Middle frontal gyrus (tissue), 1 donor: ENCODE data around the gene TFEB.

Experiments
- DNase-seq: peaks from one replicate; pipeline ENCODE4 v3.0.0-alpha.2; 2015; ENCODE audit warnings: low spot score; ENCODE audit errors: extremely low spot score

Gene TFEB

GRCh38 chr6:41691426-41692079 is 43.9 kb downstream of the TFEB start:
- DNase-seq = no peak

DNA sequence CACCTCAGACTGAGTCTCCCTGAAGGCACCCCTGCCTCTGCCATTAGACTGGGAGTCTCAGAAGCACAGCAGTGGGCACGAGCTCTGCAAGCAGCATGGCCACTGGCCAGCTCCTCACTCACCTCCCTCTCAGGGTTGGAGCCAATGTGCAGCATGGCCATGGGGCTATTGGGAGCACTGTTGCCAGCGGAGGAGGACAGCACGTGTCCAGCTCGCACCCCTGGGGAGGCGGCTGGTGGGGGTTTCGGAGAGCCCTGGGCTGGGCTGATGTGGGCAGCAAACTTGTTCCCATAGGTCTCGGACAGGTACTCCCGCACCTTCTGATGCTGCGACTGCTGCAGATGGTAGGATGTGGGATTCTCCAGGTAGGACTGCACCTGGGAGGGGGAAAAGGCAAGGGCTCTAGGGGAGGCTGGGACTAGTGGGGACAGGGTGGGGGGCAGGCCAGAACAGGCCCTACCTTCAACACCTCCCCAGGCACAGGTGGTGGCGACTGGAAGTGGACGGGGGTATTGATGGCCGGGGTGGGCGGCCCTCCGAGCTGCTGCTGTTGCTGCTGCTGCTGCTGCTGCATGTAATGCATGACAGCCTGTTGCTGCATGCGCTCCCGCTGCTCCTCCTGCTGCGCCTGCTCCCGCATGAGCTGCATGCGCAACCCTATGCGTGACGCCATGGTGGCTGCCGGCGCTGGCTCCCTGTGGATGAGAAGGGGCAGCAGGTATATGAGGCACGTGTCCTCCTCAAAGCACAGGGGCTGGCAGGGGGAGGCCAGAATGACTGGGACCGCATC is 44.7 kb downstream of the TFEB start:
- DNase-seq = no peak

DNA sequence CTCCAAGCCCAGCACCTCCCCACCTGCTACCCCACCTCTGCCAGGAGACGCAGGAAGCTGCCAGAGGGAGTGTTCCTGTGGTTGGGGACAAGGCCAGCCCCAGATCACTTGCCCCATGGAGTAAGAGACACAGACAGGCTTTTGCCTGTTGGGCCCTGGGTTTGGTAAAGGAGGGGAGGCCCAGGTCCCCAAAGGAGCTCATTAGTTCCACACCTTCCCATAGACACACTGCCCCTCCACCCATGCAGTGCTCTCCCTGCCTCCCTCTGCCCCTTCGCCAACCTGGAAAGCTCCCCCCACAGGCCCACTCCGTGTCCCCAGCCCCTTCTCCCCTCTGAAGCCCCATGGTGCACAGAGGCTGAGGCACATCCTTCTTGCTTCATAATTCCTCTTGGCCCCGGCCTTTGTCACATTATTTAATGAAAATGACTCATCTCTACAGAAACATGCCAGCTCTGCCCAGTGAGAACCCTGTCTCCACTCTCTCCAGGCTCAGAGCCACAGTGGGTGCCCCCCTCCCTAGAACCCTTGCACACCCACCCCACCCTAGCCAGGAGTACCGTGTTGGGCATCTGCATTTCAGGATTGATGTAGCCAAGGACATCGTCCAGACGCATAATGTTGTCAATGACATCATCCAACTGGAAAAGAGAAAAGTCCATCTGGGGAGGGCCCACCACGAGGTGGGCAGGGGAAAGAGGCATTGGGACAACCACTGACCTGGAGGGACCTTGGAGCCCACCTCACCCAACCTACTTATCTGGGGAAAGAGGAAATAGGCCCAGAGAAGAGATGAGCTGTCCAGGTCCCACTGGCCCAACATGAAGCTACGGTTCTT is 46.0 kb downstream of the TFEB start:
- no peak for DNase-seq

DNA sequence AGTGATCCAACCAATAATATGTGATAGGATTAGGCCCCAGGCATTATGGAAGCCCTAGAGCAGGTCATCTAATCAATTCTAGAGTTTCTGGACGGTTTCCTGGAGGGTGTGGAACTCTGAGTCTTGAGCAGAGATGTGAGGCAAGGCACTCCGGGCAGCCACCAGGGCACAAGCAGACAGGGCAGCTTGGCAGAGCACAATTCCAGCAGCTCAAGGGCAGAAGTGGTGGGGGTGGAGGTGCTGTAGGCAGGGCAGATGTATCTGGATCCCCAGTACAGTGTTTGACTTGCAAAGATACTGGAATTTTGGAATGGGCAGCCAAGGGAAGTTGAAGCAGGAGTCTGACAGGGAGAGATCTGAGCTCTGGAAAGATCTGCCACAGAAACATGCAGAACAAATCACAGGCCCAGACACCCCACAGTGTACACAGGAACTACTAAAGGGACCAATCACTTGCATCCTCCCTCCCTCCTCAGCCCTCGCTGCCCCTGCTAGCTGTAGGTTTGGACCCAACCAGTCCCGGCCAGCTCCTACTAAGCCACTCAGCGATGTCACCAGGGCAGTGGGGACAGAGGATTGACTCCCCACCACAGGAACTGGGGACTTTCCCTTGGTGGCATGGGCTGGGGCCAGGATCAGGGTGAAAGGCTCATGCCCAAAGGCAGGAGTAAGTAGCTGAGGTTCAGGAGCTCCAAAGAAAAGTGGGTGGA is 47.0 kb downstream of the TFEB start:
- DNase-seq = no peak

DNA sequence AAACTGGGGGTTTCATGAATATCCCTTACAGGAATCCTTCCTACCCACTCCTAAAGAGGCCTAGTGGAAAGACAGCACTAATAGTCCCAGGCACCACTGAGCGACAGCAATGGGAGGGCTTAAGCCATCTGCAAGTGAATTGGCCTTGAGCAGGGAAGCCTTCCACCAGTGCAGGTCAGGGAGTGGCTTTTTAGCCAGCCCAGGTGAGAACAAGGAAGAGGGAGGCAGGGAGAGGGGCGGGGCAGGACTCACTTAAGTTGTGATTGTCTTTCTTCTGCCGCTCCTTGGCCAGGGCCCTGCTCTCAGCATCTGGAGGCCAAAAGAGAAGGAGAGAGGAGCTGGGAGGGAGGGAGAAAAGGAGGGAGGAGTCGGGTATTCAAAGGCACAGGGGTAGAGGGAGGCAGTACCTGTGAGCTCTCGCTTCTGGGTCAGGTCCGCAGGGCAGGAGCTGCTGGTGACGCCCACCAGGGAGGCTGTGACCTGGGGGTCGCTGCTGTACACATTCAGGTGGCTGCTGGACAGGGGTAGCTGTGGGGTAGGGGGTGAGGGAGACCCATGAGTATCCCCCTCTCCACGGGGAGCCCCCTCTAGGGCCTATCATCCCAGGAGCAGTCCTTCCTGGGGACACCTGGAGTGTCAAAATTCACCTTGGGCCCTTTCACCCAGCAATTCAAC is 47.8 kb downstream of the TFEB start:
- DNase-seq = no peak

- DNase-seq = no peak
Observed at GRCh38 chr6:41685641-41686380, 49.6 kb downstream of the TFEB start.

GRCh38 chr6:41684311-41685180 is 50.9 kb downstream of the TFEB start:
- no peak for DNase-seq

DNA sequence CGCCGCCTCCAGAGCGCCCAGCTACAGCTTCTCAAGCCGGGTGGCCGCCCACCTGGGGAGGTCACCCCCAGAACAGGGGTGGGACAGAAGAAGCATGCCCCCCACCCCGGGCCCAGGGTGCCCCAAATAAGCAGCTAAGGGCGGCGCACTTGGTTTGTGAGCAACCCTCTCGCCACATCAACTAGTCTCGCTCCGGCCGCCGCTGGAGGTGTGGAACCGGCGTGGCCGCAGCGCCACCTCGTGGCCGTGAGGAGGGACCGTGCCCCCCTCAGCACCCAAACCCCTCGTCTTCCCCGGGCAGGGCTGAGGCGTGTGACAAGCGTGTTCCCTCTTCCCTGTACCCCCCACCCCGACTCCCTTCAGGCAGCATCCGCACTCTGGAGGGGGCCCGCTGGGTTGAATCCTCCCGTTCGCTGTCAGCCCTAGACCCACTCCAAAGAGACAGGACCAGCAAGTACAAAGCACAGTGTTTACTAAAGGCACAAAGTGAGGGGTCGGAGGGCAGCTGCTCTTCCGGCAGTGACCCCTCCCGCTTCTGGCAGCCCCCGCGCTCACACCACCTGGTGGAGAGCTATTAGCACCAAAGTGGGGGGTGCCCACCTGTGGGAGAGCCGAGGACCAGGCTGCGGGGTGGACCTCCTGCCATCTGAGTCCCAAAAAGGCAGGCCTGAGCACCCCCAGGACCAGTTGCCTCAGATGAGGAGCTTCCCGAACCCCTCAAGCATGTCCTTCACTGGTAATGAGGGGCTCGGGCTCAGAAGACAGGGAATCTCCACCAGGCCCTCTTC is 51.7 kb downstream of the TFEB start:
- DNase-seq = peak; percentile 71

GRCh38 chr6:41683273-41683522 is 52.2 kb downstream of the TFEB start:
- no peak for DNase-seq

DNA sequence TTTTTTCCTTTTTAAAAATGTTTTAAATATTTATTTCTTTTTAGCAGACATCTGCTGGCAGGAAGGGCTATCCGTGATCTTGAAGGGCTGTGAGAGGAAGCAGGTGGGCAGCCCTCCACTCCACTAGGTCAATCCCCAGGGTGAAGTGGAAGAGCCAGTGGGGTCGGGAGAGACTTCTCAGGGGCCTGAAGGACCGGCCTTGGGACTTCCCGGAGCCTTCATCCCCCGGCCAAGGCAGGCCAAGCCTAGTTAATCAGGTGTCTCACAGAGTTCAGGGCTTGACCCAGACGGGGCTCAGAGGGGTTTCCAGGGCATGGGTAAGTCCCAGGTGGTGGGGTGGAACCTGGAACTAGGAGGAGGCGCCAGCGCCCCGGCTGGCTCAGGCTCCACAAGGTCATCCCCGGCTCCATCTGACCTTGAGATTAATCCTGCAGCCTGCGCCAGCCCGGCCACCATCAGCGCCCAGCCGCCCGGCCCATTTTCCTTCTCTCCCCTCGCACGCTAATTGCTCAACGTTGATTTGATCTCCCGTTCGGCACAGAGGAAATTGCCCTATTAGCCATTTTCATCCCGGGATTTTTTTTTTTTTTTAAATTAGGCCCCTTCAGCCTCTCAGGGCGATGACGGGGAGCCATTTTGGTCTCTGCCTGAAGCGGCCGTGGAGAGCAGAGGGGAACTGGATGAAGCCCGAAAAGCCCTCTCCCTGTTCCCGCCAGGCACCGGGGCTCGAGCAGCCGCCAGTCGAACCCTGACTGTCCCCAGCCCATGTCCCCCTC is 52.7 kb downstream of the TFEB start:
- DNase-seq = no peak

DNA sequence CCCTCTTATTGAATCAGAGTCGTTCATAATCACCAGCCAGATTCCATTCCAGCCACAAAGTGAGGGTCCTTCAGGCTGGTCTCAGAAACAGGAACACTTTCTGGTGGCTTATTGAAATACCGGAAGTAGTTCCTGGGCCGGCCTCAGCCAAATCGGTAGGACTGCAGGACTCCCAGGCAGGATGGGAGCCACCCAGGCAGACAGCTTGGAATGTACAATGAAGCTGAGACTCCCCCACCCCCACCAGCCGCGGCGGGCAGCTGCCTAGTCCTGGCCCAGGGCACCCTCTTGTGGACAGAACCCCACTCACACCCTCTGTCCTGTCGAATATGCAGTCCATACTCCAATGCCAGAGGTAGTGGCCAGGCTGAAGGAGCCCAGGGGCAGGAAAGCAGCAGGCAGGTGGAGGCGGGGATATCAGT is 53.3 kb downstream of the TFEB start:
- DNase-seq = peak; percentile 64

GRCh38 chr6:41680182-41680965 is 55.0 kb downstream of the TFEB start:
- no peak for DNase-seq

- no peak for DNase-seq
Observed at GRCh38 chr6:41679696-41680095, 55.7 kb downstream of the TFEB start.

- DNase-seq = no peak
Observed at GRCh38 chr6:41678511-41679084, 56.8 kb downstream of the TFEB start.

- no peak for DNase-seq
Observed at GRCh38 chr6:41677124-41677921, 58.1 kb downstream of the TFEB start.

DNA sequence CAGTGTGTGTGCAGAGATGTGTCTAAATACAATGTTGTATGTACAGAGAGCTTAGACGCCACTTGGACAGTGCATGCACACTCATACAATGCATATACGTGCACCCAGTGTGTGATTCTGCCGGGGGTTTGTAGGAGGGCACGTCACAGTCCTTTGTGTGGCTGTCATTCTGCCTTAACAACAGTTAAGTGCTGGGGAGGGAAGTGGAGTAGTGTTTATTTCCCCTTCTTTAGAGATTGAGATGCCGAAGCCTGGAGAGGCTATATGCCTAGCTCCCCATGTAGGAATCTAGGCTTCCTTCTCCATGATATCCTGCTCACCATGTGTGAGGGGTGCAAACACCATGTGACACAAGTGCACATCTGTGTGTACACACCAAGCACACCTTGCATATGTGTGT is 59.0 kb downstream of the TFEB start:
- DNase-seq = no peak
